ENCODE data around the gene PARD3B.

PARD3B gene

DNA sequence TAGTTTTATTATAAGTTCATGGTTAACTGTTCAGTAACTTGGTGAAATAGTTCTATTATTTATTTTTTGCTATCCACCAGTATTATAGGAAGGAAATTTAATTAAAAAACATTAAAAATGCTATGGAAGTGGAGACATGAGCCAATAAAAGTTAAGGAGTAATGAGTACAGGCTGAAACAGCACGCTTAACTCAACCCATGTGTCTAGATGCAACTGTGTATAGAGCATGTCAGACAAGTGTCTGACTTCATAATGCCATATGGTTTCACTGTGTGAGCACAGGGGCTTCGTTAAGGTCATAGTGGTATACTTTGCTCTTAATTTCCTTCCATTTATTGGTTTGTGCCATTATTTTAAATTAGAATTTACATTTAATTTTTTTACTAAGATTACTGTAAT is 570.2 kb downstream of the PARD3B start:
- H3K4me3 ChIP-seq (ENCODE audit: low read depth, low read length), result no peak overlapping the region
- TF ChIP-seq, protein P1, sequence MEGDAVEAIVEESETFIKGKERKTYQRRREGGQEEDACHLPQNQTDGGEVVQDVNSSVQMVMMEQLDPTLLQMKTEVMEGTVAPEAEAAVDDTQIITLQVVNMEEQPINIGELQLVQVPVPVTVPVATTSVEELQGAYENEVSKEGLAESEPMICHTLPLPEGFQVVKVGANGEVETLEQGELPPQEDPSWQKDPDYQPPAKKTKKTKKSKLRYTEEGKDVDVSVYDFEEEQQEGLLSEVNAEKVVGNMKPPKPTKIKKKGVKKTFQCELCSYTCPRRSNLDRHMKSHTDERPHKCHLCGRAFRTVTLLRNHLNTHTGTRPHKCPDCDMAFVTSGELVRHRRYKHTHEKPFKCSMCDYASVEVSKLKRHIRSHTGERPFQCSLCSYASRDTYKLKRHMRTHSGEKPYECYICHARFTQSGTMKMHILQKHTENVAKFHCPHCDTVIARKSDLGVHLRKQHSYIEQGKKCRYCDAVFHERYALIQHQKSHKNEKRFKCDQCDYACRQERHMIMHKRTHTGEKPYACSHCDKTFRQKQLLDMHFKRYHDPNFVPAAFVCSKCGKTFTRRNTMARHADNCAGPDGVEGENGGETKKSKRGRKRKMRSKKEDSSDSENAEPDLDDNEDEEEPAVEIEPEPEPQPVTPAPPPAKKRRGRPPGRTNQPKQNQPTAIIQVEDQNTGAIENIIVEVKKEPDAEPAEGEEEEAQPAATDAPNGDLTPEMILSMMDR (IDR thresholded peaks at IDR 0.05; ENCODE audit: insufficient read depth, low read depth, low read length, missing control alignments), result no peak
- no peak for DNase-seq (ENCODE audit: low read depth)

DNA sequence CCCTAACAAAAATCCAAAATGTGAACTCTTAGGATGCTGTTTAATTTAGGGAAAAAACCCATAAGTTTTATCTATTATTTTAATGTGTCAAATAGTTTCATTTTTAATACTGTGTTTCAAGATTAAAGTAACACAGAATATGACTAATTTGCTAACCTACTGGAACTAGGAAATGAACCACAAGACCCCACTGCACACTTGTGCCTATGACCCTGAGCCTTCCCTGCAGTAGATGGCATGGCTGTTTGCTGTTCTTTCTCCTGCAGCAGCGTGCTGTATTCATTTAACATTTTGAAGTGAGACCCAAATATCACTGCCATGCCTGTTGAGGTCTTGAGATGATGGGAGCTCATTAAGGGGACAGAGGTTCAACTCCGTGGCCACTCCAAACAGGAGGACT is 571.9 kb downstream of the PARD3B start:
- DNase-seq (ENCODE audit: low read depth), result no peak
- TF ChIP-seq, protein P1 (IDR thresholded peaks at IDR 0.05; ENCODE audit: insufficient read depth, low read depth, low read length, missing control alignments), result no peak
- H3K4me3 ChIP-seq (ENCODE audit: low read depth, low read length), result no peak overlapping the region

DNA sequence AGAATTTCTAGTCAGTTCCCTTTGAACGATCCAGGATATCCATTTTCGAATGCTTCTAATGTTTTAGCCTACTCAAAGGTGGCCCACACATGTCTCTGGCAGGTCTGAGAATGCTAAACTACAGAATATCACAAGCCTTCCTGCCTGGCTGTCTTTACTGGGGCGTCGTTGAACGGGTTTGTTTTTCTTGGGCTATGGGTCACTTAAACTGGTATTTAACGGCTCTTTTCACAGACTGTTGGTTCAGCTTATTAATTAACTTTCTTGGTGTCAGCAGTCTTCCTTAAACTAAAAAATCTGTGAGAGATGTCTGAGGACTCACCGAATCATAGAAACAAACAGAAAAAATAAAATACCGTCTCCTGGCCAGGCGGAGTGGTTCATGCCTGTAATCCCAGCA is 573.9 kb downstream of the PARD3B start:
- H3K4me3 ChIP-seq (ENCODE audit: low read depth, low read length), result no peak overlapping the region
- TF ChIP-seq, protein P1 (IDR thresholded peaks at IDR 0.05; ENCODE audit: insufficient read depth, low read depth, low read length, missing control alignments), result no peak
- DNase-seq (ENCODE audit: low read depth), result no peak

DNA sequence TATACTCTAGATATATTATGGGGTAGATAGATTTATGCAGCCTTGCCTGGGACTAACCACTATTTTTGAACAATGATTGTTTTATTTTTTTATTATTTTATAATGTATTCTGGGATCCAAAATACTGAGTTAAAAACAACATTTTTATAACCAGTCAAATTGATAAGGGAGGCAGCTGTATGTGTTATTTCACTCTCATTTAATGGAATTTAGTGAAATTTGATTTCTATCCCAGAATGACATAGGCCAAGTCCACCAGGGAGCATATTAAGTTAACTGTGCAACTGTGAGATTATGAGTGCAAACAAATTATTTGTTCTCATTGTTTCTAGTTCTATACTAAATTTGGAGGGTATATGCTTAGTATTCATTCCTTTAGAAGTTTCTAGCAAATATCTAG is 583.5 kb downstream of the PARD3B start:
- DNase-seq (ENCODE audit: low read depth), result no peak
- H3K4me3 ChIP-seq (ENCODE audit: low read depth, low read length), result no peak overlapping the region
- TF ChIP-seq, protein P1 (IDR thresholded peaks at IDR 0.05; ENCODE audit: insufficient read depth, low read depth, low read length, missing control alignments), result no peak

DNA sequence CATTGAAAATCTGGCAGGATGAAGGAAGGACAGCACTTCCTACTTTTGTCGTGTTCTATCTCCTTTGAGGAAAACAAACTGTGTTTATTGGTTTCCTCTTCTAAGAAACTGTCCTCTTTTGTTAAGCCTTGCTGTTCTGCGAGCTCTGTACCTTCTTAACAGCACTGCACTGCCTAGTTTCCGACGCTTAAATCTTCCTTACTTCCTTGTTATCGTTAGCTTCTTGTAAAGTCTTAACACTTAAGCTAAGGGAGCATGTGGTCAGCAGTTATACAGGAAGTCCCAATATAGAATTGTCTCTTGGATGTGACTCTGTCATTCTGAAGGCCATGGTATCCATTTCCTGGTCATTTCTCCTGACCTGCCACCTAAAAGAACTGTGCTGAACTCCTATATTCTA is 584.3 kb downstream of the PARD3B start:
- H3K4me3 ChIP-seq (ENCODE audit: low read depth, low read length), result no peak overlapping the region
- TF ChIP-seq, protein P1 (IDR thresholded peaks at IDR 0.05; ENCODE audit: insufficient read depth, low read depth, low read length, missing control alignments), result no peak
- DNase-seq (ENCODE audit: low read depth), result no peak

DNA sequence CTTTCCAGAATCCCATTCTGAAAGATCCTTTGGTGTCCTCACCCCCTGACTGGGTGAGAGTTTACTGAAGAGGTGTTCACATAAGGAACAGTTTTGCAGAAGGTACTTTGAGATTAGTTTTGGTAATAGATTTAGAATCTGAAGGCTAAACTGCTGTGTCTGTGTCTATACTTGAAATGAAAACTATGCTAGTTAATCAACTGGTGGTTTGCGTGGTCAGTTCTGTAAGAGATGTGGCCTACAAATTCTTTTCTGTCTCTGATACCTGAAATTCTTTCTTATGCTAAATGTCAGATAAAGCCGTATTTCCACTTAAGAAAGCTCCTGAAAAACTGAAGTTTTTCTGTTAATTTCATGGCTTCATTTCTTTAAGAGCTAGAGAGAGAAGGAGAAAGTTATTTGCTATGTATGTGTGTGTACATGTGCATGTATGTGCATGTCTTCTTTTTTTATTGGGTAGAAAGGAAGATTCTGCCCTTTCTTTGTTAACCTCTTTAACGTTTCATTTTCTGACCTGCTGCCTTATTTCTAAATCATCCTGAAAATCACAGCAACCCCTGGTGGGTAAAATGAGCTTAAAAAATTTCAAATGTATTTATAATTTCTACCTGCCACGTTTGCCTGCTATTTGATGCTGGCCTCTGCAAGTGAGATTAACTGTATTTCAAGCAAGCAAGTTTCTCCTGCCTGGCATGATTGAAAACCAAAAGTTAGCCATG is 585.0 kb downstream of the PARD3B start:
- TF ChIP-seq, protein P1 (IDR thresholded peaks at IDR 0.05; ENCODE audit: insufficient read depth, low read depth, low read length, missing control alignments), result no peak
- no peak for DNase-seq (ENCODE audit: low read depth)
- H3K4me3 ChIP-seq (ENCODE audit: low read depth, low read length), result no peak overlapping the region

DNA sequence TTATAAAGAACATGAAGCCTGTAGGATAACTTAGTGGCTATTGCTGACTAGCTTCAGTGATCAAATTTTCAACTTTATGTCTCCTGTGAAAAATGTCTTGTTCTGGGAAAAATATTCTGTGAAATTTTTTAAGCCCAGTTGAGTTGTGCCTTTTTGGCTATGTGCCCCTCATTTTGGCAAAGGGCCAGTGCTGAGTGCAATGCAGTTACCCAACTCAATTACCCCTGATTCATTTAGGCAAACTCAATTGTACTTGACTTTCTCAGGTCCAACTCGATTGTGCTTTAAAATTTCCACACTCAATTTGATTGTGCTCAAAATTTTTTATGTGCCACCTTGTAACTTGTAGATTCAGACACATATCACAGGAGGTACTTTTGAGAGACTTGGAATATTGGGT is 588.3 kb downstream of the PARD3B start:
- no peak for DNase-seq (ENCODE audit: low read depth)
- no peak overlapping the region for H3K4me3 ChIP-seq (ENCODE audit: low read depth, low read length)
- TF ChIP-seq, protein P1 (IDR thresholded peaks at IDR 0.05; ENCODE audit: insufficient read depth, low read depth, low read length, missing control alignments), result no peak

All from GM12865 (cell line).